HG02678 (cell line): ENCODE measurements around the gene KIF13A.
"Not testable (repeated sequence)": the region's sequence is repeated elsewhere in the genome, so short reads cannot be mapped to it uniquely, and the experiment has no call there.

Experiments
- ATAC-seq: cut with Tn5 transposase; IDR thresholded peaks from one replicate; pipeline ENCODE4 v1.9.1; 2021; ENCODE audit warnings: mild to moderate bottlenecking, moderate library complexity; ENCODE audit not compliant: unreplicated experiment

KIF13A gene

DNA sequence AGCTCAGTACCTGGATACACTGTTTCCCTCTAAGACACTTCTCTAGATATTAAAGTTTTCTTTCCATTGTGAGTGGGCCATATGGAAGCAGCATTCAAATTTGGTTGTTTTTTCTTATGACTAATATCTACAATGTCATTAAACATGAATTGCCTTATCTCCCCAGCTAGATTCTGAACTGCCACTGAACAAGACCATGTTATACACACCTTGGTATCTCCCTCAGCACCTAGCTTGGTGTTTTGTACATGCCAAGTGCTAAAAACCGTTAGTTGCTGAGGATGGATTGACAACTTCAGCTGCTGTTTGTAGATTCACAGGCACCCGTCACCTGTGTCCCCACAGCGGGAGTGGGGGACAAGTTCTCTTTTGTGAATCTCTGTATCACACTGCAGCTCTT is 131.1 kb downstream of the KIF13A start:
- no peak for ATAC-seq

DNA sequence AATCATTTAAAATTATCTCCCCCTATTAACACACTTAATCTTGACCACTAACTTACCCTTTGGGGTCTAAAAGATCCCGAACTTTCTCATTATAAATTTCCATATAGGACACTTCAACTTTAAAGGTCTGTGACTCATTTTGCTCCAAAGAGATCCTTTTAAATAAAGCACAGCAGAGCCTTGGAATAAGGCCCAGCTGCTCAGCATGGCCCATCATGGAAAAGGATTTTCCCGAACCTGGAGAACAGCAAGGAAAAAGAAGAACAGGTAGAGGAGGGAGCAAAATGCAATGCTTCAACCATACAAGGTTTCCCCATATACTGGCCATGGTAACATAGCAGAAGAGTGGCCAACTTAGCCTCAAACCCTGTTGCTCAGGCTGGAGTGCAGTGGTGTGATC is 132.1 kb downstream of the KIF13A start:
- ATAC-seq, result no peak

DNA sequence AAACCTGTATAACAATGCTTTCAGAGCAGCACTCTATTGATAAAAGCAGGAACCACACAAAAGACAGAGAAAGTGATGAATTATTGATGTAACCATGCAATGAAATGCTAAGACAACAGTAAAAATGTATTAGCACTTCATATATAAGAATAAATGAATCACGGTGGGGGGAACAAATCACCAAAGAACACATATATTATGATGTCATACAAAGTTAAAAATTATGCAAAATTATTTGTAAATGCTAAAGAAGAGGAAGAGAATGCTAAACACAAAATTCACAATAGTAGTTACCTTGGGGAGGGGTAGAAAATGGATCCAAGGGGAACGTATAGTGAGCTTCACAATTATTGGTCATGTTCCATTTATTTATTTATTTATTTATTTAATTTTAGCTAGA is 133.9 kb downstream of the KIF13A start:
- no peak for ATAC-seq

DNA sequence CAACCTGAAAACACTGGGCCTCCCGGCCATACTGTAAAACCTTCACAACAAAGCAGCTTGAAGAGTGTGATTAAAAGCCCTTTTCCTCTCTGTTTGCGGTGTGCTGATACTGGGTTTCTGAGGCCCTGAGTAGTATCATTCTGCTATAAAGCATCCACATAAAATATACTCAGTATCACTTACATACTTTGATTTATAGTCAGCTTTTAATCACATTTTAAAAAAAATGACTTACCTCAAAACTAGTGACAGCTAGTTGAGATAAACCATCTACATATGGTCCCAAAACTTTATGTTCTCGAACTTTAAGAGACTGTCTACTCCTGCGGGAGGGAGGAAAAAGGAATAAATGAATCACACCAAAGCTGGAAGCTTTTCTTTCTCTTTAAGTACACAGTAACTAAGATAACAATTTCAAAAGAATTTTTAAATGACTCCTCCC is 135.7 kb downstream of the KIF13A start:
- ATAC-seq, result no peak

GRCh38 chr6:17851001-17851719 is 136.3 kb downstream of the KIF13A start:
- no peak for ATAC-seq

DNA sequence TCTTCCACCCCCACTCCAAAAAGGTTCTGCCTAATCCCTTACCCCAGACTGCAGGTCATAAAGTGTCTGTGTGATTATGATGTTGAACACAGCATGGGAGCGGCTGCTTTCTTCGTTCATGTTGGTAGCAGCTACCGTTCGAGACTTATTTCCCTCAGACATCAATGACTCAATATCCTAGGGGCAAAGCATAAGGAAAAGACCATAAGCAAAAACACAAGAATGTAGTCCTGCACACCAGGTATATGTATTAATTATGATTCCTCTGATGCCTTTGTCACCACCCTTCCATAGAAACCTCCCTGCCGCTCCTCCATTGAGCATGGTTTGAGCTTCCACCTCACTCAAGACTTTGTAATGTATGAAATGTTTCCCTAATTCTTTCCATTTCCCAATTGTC is 137.2 kb downstream of the KIF13A start:
- ATAC-seq, result no peak

DNA sequence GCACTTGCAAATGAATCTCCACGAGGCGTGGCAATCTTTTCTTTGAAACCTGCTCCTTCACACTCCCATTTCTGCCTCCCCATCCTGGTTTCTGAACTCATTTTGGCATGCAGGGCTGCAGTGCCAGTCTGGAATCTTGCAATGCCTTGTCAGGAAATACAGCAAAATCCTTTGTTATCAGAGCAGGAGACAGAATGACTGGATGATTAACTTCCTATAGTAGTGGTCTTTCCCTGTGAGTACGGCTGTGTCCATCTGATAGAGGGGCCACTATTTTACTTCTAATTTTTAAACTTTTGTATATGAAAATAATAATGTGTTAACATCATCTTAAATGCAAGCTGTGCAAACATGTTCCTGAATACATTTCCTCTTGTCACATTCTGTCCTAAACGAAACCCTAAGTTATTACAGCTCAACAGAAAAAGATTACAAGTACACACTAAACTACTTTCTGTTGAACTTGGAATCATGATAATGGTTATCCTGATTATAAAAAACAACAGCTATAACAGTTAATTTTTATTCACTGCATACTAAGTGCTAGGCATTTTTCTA is 140.2 kb downstream of the KIF13A start:
- ATAC-seq, result no peak

DNA sequence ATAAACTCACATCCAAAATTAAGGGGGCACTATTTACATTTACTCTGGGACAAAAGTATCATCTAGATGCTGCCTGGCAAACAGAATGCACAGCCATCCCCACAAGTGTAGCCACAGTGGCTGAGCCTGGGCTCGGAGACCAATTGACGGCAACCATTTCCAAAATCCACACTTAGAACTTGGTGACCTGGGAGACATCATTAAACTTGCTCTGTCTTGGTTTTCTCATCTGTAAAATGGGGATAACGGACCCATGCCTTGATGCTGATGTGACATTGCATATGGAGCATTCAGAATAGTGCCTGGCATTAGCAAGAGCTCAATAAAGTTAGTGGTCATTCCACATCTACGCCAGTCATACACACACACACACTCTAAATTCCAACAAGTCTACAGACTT is 140.7 kb downstream of the KIF13A start:
- no peak for ATAC-seq

DNA sequence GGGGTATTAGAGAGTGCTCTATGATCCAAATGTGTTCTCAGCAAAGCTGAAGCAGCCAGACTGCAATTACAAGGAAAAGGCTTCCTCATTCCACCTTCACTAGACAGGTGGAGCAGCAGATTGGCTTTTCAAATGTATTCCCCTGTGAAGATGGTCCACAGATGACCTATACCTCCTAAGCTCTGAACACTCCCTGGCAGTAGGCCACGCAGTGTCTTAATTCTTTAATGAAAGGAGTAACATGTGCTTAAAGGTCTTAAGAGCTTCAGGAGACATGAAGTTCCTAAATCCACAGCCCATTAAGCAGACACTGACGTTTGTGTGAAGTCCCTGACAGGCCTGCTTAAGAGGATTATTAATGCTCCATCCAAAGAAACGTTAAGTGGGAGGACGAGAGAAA is 141.8 kb downstream of the KIF13A start:
- ATAC-seq, result no peak

GRCh38 chr6:17844967-17845366 is 142.5 kb downstream of the KIF13A start:
- ATAC-seq, result not testable (repeated sequence)

- no peak for ATAC-seq
Measured at GRCh38 chr6:17842934-17843821, 144.3 kb downstream of the KIF13A start.

GRCh38 chr6:17842014-17842776 is 145.2 kb downstream of the KIF13A start:
- ATAC-seq, result no peak

DNA sequence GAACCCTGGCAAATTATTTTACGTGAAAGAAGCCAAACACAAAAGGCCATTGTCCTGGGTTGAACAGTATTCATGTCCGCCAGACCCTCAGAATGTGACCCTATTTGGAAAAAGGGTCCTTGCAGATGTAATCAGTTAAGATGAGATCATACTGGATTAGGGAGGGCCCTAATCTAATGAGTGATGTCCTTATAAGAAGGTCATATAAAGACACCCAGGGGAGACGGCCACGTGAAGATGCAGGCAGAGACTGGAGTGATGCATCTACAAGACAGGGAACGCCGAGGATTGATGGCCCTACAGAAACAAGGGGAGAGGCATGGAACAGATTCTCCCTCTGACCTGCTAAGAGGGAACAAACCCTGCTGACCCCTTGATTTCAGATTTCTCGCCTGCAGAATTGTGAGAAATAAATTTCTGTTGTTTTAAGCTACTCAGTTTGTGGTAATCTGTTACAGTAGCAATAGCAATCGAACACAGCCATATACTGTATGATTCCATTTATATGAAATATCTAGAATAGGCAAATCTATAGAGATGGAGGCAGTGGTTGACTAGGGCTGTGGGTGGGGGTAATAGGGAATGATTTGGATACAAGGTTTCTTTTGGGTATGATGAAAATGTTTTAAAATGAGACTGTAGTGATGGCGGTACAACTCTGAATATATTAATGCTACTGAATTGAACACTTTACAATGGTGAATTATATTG is 147.8 kb downstream of the KIF13A start:
- no peak for ATAC-seq

DNA sequence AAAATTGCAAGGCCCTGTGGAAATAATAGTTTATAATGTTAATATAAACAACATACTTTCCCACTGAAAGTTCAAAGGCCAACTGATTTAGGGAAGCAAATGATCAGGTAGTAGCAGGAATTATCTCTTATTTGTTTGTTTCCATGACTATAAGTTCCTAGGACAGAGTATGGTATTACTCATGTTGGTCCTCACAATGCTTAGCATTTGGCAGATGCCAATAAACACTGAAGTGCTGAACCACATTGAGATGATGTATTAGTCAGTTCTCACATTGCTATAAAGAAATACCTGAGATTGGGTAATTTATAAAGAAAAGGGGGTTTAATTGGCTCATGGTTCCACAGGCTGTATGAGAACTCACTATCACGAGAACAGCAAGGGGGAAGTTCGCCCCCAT is 151.1 kb downstream of the KIF13A start:
- ATAC-seq, result no peak

DNA sequence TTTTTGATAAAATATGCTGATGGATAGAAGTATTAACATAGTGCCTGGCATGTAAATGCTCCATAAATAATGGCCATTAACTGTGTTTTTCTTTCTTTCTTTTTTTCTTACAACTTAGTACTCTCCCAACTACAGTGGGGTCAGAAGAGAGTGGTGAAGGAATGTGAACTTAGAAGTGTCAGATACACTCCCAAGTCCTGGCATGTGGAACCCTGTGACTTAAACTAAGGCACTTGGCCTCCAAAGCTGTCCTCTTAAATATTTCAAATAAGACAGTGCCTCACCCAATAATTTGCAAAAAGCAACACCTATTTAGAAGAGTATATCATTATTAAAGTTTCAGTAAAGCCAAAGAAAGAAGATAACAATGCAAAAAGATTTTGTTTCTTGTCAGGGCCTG is 151.7 kb downstream of the KIF13A start:
- ATAC-seq, result no peak

DNA sequence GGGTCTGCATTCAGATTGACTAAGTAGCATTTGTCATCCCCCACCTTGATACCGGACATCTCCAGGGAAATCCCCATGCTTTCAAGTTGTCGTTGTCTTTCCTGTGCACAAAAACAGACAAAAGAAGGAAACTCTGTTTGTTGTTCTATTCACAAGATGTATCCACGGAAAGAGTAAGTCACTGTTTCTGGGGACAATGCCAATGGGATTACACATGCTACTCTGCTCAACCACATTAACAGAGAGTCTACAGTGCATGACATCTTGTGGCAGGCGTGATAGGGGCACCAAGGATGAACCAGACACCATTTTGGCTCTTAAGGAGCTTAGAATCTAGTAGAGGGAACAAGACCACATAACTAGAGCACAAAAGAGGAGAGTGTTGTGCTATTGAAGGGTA is 156.3 kb downstream of the KIF13A start:
- no peak for ATAC-seq

DNA sequence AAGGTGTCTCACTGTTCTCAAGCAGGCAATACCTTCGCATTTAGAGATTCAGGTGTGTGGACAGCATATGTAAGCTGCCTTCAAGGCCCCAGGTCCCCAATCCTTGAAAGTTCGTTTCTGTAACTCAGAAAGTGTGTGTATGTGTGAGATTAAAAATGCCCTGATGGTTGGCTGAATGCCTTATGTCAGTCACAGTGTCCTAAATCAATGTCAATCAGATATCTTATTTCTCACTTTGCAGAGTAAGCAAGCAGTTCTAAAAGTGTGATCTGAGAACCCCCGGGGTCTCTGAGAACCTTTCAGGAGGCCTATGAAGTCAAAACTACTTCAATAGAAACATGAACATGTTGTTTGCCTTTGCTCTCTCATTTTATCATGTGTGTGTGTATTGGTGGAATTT is 157.5 kb downstream of the KIF13A start:
- no peak for ATAC-seq

DNA sequence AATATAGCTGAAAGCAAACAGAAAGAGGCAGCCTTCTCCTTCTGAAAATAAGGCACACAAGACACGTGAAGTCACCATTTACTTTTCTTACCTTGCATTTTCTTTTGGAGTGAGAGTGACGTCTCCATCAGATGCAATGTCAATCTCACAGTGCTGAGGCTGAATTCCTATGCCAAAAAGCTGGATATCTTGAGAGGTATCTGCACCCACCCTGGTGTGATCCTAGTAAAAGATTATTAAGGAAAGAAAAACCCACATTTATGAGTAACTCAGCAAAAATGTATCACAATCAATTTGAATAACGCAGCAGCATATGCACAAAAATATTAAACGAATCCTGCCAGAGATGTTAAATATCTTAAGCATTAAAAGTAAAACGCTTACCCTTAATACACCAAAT is 159.3 kb downstream of the KIF13A start:
- no peak for ATAC-seq

GRCh38 chr6:17826301-17826700 is 161.1 kb downstream of the KIF13A start:
- ATAC-seq, result no peak

DNA sequence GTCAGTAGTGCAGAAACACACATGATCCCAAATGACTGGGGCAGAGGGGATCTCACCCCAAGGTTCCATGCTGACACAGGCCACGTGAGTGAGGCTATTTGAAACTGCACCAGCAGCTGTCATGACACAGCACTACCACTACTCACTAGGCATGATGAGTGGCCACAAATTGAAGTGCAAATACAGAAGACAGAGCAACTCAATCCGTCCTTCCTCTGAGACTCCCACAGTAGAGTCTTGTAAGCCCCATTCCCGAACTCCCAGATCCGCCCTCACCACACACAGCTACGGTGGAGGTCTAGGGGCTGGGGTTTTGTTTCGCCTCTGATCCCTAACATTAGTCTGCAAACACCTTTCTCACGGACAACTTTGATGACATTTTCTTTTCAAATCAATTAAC is 167.4 kb downstream of the KIF13A start:
- no peak for ATAC-seq

- no peak for ATAC-seq
Measured at GRCh38 chr6:17817763-17818162, 169.7 kb downstream of the KIF13A start.
